Mammary epithelial cell (primary cell): ENCODE data around the gene ANTXR2.

Source experiments
- EZH2 ChIP-seq: IDR thresholded peaks from 2 replicates; pipeline ENCODE4 v1.6.1; 2012; ENCODE audit warnings: low read length, inconsistent platforms, borderline replicate concordance
- TF ChIP-seq, protein P1 (sequence below), 2 donors: IDR thresholded peaks in 1 of 2; conservative IDR thresholded peaks in 1 of 2; 2 replicates each; pipeline ENCODE4 v1.5.1; 2011 to 2012; ENCODE audit warnings: inconsistent platforms in 2 of 2, low read length in 2 of 2, mild to moderate bottlenecking in 2 of 2, control low read depth in 1 of 2, low read depth in 1 of 2; ENCODE audit not compliant: insufficient read depth in 1 of 2; ENCODE audit errors: extremely low read depth in 1 of 2

DNA sequence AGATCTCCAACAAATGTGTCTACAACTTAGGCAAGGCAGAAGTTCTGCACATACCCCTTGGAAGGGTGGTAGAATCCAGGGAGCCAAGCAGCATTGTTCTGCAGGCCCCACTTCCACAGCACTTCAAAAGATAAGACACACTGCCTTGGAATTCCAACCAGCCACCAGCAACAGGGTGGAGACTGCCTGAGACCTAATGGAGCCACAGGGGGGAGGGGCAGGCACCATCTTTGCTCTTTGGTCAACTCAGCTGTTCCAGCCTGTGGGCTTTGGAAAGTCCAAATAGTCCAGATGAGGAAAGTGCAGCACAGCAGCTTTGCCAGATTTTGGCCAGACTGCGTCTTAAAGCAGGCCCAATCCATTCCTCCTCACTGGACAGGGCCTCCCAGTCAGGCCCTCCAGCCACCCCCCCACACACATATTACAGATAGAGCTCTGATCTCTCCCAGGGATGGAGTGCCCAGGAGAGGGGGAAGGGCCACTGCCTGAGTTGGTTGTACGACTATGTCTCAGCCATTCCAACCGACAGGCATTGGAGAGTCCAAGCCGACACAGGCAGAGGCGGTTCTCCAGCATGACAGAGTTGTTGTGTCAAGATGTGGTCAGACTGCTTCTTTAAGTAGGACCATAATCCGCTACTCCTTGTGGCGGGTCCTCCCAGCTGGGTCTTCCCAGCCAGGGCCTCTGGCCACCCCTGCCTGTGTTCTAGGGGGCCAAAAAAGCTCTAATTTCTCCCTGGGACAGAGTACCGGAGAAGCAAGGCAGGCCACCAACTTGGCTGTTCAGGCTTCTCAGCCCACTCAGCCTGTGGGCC, 42.5 kb upstream of the ANTXR2 start:
- no peak for TF ChIP-seq EZH2
- TF ChIP-seq, protein P1, sequence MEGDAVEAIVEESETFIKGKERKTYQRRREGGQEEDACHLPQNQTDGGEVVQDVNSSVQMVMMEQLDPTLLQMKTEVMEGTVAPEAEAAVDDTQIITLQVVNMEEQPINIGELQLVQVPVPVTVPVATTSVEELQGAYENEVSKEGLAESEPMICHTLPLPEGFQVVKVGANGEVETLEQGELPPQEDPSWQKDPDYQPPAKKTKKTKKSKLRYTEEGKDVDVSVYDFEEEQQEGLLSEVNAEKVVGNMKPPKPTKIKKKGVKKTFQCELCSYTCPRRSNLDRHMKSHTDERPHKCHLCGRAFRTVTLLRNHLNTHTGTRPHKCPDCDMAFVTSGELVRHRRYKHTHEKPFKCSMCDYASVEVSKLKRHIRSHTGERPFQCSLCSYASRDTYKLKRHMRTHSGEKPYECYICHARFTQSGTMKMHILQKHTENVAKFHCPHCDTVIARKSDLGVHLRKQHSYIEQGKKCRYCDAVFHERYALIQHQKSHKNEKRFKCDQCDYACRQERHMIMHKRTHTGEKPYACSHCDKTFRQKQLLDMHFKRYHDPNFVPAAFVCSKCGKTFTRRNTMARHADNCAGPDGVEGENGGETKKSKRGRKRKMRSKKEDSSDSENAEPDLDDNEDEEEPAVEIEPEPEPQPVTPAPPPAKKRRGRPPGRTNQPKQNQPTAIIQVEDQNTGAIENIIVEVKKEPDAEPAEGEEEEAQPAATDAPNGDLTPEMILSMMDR (conservative IDR thresholded peaks at IDR 0.05 in 1 of 2, IDR thresholded peaks at IDR 0.05 in 1 of 2; ENCODE audit: extremely low read depth in 1 of 2, insufficient read depth in 1 of 2, low read depth in 1 of 2, low read length in 2 of 2): no peak
